ENCODE measurements around the gene LIMD2.

The LIMD2 gene

DNA sequence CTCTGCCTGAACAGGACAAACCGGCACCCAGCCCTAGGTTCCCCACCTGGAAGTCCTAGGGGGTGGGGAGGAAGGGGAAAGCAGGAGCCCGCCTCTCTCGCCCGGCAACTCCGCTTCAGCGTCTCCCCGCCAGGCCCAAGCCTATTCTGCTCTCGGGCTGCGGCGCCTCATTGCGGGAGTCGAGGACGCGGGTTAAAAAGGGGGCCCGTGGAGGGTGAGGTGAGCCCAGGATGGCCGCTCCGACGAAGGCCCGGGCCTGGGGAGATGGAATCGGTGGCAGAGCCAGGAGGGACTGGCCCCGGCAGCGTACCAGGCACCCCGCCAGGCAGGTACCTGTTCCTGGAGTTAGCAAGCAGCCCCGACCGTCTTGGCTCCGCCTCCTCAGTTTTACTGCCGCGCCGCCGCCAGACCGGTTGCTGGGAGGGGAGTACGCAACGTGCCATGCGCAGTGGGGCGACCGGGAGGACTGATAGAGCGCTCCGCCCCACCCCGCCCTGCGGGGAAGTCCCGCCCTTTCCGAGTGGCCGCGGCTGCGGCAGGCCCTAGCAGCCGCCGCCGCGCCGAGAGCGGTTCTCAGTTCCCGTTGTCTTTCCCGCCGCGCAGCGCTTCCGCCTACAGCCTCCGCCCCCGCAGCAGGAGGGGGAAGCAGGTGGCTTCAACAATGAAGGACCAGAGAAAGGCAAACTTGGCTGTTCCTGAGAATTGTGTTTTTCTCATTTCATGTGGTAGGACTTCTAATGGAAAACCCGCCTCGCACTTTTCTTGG, 41.7 kb upstream of the LIMD2 start, which contains the start of gene STRADA (continued):
- TF ChIP-seq, protein P1, sequence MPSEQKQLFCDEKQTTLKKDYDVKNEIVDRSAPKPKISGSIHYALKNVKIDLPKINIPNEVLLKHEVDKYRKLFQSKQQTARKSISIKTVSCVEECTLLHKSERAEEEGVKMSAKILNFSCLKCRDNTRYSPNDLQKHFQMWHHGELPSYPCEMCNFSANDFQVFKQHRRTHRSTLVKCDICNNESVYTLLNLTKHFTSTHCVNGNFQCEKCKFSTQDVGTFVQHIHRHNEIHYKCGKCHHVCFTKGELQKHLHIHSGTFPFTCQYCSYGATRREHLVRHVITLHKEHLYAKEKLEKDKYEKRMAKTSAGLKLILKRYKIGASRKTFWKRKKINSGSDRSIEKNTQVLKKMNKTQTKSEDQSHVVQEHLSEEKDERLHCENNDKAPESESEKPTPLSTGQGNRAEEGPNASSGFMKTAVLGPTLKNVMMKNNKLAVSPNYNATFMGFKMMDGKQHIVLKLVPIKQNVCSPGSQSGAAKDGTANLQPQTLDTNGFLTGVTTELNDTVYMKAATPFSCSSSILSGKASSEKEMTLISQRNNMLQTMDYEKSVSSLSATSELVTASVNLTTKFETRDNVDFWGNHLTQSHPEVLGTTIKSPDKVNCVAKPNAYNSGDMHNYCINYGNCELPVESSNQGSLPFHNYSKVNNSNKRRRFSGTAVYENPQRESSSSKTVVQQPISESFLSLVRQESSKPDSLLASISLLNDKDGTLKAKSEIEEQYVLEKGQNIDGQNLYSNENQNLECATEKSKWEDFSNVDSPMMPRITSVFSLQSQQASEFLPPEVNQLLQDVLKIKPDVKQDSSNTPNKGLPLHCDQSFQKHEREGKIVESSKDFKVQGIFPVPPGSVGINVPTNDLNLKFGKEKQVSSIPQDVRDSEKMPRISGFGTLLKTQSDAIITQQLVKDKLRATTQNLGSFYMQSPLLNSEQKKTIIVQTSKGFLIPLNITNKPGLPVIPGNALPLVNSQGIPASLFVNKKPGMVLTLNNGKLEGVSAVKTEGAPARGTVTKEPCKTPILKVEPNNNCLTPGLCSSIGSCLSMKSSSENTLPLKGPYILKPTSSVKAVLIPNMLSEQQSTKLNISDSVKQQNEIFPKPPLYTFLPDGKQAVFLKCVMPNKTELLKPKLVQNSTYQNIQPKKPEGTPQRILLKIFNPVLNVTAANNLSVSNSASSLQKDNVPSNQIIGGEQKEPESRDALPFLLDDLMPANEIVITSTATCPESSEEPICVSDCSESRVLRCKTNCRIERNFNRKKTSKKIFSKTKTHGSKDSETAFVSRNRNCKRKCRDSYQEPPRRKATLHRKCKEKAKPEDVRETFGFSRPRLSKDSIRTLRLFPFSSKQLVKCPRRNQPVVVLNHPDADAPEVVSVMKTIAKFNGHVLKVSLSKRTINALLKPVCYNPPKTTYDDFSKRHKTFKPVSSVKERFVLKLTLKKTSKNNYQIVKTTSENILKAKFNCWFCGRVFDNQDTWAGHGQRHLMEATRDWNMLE (tag by site-specific recombination; conservative IDR thresholded peaks at IDR 0.05; ENCODE audit: low read depth), result no peak
- no peak for TF ChIP-seq ZNF658 (tag by site-specific recombination; IDR thresholded peaks at IDR 0.05)
- TF ChIP-seq KLF16 (tag by site-specific recombination; IDR thresholded peaks at IDR 0.05), result peak; percentile 91
- TF ChIP-seq, protein P2, sequence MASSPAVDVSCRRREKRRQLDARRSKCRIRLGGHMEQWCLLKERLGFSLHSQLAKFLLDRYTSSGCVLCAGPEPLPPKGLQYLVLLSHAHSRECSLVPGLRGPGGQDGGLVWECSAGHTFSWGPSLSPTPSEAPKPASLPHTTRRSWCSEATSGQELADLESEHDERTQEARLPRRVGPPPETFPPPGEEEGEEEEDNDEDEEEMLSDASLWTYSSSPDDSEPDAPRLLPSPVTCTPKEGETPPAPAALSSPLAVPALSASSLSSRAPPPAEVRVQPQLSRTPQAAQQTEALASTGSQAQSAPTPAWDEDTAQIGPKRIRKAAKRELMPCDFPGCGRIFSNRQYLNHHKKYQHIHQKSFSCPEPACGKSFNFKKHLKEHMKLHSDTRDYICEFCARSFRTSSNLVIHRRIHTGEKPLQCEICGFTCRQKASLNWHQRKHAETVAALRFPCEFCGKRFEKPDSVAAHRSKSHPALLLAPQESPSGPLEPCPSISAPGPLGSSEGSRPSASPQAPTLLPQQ (tag by site-specific recombination; IDR thresholded peaks at IDR 0.05), result peak; percentile 49
- TF ChIP-seq ZNF23 (tag by site-specific recombination; IDR thresholded peaks at IDR 0.05; ENCODE audit: borderline replicate concordance), result no peak
- TF ChIP-seq, protein P3, sequence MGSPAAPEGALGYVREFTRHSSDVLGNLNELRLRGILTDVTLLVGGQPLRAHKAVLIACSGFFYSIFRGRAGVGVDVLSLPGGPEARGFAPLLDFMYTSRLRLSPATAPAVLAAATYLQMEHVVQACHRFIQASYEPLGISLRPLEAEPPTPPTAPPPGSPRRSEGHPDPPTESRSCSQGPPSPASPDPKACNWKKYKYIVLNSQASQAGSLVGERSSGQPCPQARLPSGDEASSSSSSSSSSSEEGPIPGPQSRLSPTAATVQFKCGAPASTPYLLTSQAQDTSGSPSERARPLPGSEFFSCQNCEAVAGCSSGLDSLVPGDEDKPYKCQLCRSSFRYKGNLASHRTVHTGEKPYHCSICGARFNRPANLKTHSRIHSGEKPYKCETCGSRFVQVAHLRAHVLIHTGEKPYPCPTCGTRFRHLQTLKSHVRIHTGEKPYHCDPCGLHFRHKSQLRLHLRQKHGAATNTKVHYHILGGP (tag by site-specific recombination; IDR thresholded peaks at IDR 0.05), result no peak
- TF ChIP-seq KLF10 (tag by site-specific recombination; IDR thresholded peaks at IDR 0.05), result 0 out of 2 replicates have a peak, but pooled peaks have one; percentile 31
- TF ChIP-seq GLIS2 (tag by site-specific recombination; IDR thresholded peaks at IDR 0.05), result peak; percentile 62
- no peak for TF ChIP-seq ZNF623 (tag by site-specific recombination; IDR thresholded peaks at IDR 0.05)

DNA sequence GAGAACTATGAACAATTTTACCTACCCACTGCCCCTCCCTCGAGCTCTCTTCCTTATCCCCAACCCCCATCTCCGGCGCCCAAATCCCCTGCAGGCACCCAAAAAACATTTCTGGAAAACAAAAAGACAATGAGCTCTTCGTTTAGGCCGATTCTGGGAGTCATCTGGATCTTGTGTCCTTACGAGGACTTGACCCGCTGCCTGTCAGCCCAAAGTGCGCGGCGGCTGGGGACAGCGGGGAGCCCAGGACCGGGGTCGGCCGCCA, 41.1 kb upstream of the LIMD2 start:
- Histone ChIP-seq H3K9me3 (ENCODE audit: control insufficient read depth, insufficient read depth, low read depth, low read length) (no peaks in the 10 kb centered on the region), H3K4me3 (ENCODE audit: low read depth, low read length) (peak overlapping the region; percentile 87), H3K27ac (ENCODE audit: extremely low read depth, low read depth, low read length) (peak overlapping the region; percentile 95), H3K4me1 (ENCODE audit: control insufficient read depth, insufficient read depth, low read length) (peaks cover 6% of the 10 kb centered on the region; the same call in 1 of the 2 replicates), H3K36me3 (ENCODE audit: control insufficient read depth in 2 of 2, insufficient read depth in 1 of 2, low read length in 2 of 2) (peaks cover 12 to 13% of the 10 kb centered on the region in 2 experiments)
- ChIA-PET CTCF (interaction anchor here (1.0 kb wide), 2 partner anchors 44 to 129 kb away, joined by 3 read pairs; no protein-coding TSS in a partner anchor), POLR2A (interaction anchor here (1.1 to 2.1 kb wide), 3 partner anchors 32 to 119 kb away, joined by 3 to 12 read pairs (median 8); partner anchors contain the start of genes CCDC47, DDX42, MAP3K3 and PSMC5)
- TF ChIP-seq ZNF791 (tag by site-specific recombination; IDR thresholded peaks at IDR 0.05) (no peak), ZNF391 (tag by site-specific recombination; IDR thresholded peaks at IDR 0.05; ENCODE audit: borderline replicate concordance, low read depth) (no peak), FEZF1 (tag by site-specific recombination; IDR thresholded peaks at IDR 0.05) (no peak), ZNF138 (tag by site-specific recombination; IDR thresholded peaks at IDR 0.05; ENCODE audit: borderline replicate concordance) (no peak), ZNF140 (tag by site-specific recombination; IDR thresholded peaks at IDR 0.05) (no peak), ZNF837 (tag by site-specific recombination; IDR thresholded peaks at IDR 0.05) (no peak), ZNF610 (tag by site-specific recombination; IDR thresholded peaks at IDR 0.05; ENCODE audit: borderline replicate concordance) (no peak), SP3 (tag by site-specific recombination; IDR thresholded peaks at IDR 0.05) (no peak), ZNF654 (tag by site-specific recombination; IDR thresholded peaks at IDR 0.05; ENCODE audit: low read depth) (no peak), ZNF121 (tag by site-specific recombination; IDR thresholded peaks at IDR 0.05) (no peak), ZNF514 (tag by site-specific recombination; IDR thresholded peaks at IDR 0.05) (no peak), ZBTB17 (tag by site-specific recombination; IDR thresholded peaks at IDR 0.05) (no peak)
- TF ChIP-seq, protein P4, sequence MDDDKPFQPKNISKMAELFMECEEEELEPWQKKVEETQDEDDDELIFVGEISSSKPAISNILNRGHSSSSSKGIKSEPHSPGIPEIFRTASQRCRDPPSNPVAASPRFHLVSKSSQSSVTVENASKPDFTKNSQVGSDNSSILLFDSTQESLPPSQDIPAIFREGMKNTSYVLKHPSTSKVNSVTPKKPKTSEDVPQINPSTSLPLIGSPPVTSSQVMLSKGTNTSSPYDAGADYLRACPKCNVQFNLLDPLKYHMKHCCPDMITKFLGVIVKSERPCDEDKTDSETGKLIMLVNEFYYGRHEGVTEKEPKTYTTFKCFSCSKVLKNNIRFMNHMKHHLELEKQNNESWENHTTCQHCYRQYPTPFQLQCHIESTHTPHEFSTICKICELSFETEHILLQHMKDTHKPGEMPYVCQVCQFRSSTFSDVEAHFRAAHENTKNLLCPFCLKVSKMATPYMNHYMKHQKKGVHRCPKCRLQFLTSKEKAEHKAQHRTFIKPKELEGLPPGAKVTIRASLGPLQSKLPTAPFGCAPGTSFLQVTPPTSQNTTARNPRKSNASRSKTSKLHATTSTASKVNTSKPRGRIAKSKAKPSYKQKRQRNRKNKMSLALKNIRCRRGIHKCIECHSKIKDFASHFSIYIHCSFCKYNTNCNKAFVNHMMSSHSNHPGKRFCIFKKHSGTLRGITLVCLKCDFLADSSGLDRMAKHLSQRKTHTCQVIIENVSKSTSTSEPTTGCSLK (tag by site-specific recombination; IDR thresholded peaks at IDR 0.05), result no peak
- TF ChIP-seq, protein P5, sequence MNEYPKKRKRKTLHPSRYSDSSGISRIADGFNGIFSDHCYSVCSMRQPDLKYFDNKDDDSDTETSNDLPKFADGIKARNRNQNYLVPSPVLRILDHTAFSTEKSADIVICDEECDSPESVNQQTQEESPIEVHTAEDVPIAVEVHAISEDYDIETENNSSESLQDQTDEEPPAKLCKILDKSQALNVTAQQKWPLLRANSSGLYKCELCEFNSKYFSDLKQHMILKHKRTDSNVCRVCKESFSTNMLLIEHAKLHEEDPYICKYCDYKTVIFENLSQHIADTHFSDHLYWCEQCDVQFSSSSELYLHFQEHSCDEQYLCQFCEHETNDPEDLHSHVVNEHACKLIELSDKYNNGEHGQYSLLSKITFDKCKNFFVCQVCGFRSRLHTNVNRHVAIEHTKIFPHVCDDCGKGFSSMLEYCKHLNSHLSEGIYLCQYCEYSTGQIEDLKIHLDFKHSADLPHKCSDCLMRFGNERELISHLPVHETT (tag by site-specific recombination; IDR thresholded peaks at IDR 0.05), result no peak
- TF ChIP-seq, protein P6, sequence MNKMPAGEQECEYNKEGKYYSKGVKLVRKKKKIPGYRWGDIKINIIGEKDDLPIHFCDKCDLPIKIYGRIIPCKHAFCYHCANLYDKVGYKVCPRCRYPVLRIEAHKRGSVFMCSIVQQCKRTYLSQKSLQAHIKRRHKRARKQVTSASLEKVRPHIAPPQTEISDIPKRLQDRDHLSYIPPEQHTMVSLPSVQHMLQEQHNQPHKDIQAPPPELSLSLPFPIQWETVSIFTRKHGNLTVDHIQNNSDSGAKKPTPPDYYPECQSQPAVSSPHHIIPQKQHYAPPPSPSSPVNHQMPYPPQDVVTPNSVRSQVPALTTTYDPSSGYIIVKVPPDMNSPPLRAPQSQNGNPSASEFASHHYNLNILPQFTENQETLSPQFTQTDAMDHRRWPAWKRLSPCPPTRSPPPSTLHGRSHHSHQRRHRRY (tag by site-specific recombination; IDR thresholded peaks at IDR 0.05), result no peak
